ENCODE measurements around the gene RNF212B. TPM values are rescaled to one million over a fixed set of nuclear protein-coding genes. Genes with fewer than 3 reads are reported as not detected.
A peak's percentile ranks its signal among the peaks of the same experiment; 100 is the strongest.

Gene RNF212B
- total and polyA plus RNA-seq, 10 of the 15 experiments (the other 5 are each of a cell fraction or from before 2014, with no cell fraction given) = not detected

GRCh38 chr14:23321572-23322547 is 84.1 kb downstream of the RNF212B start (continued):
- no peak for TF ChIP-seq DPF2 (IDR thresholded peaks at IDR 0.05)
- 0 out of 3 replicates have a peak, but pooled peaks of 1 of the 2 experiments have one; percentile 9 for TF ChIP-seq EGR1 (IDR thresholded peaks at IDR 0.05; ENCODE audit: borderline replicate concordance in 1 of 2, low read depth in 2 of 2, low read length in 2 of 2)
- TF ChIP-seq PBX3 (IDR thresholded peaks at IDR 0.05; ENCODE audit: insufficient replicate concordance, low read depth, low read length) = no peak
- TF ChIP-seq JUND (IDR thresholded peaks at IDR 0.05; ENCODE audit: low read depth, low read length) = no peak
- TF ChIP-seq ETV6 (conservative IDR thresholded peaks at IDR 0.05 in 1 of 2, IDR thresholded peaks at IDR 0.05 in 1 of 2; ENCODE audit: borderline replicate concordance in 1 of 2, low read depth in 1 of 2) = no peak
- TF ChIP-seq SIN3A (IDR thresholded peaks at IDR 0.05; ENCODE audit: low read depth, low read length) = 0 out of 2 replicates have a peak, but pooled peaks have one; percentile 32
- TF ChIP-seq RBBP5 (conservative IDR thresholded peaks at IDR 0.05) = no peak
- TF ChIP-seq SUPT20H (IDR thresholded peaks at IDR 0.05; ENCODE audit: borderline replicate concordance, control insufficient read depth, low read depth, low read length) = no peak
- TF ChIP-seq NKRF (conservative IDR thresholded peaks at IDR 0.05) = no peak
- TF ChIP-seq LARP7 (IDR thresholded peaks at IDR 0.05) = no peak
- TF ChIP-seq PKNOX1 (IDR thresholded peaks at IDR 0.05) = no peak
- 0 out of 2 replicates have a peak, but pooled peaks have one; percentile 16 for TF ChIP-seq RELB (IDR thresholded peaks at IDR 0.05; ENCODE audit: low read depth)
- TF ChIP-seq BACH1 (IDR thresholded peaks at IDR 0.05; ENCODE audit: borderline replicate concordance) = 0 out of 2 replicates have a peak, but pooled peaks have one; percentile 24
- TF ChIP-seq IKZF2 (IDR thresholded peaks at IDR 0.05) = no peak
- peak; percentile 32; the same call in 1 of the 2 replicates for TF ChIP-seq YY1 (IDR thresholded peaks at IDR 0.05; ENCODE audit: low read depth, low read length)
- TF ChIP-seq MEF2B (IDR thresholded peaks at IDR 0.05; ENCODE audit: partially characterized antibody, poor library complexity, severe bottlenecking) = no peak
- no peak for TF ChIP-seq CHD2 (IDR thresholded peaks at IDR 0.05; ENCODE audit: borderline replicate concordance, low read depth, low read length)
- no peak for TF ChIP-seq MTA3 (IDR thresholded peaks at IDR 0.05; ENCODE audit: borderline replicate concordance, low read length)
- TF ChIP-seq RUNX3 (IDR thresholded peaks at IDR 0.05; ENCODE audit: low read length) = peak; percentile 30; the same call in 1 of the 2 replicates
- TF ChIP-seq KDM1A (IDR thresholded peaks at IDR 0.05; ENCODE audit: borderline replicate concordance) = no peak
- TF ChIP-seq EED (IDR thresholded peaks at IDR 0.05; ENCODE audit: low read depth) = no peak
- TF ChIP-seq NFIC (IDR thresholded peaks at IDR 0.05; ENCODE audit: low read depth, low read length) = no peak
- no peak for TF ChIP-seq SMAD1 (IDR thresholded peaks at IDR 0.05; ENCODE audit: low read depth, partially characterized antibody)
- no peak for TF ChIP-seq POLR2AphosphoS2 (IDR thresholded peaks at IDR 0.05; ENCODE audit: low read depth, low read length)

All from GM12878 (cell line).